Glutamatergic neuron (in vitro differentiated cells): ENCODE results near the gene MRPL14. TPM values are rescaled to one million over a fixed set of nuclear protein-coding genes. Genes with fewer than 3 reads are reported as not detected.

Source experiments
- DNase-seq: peaks from one replicate; pipeline ENCODE4 v3.0.0; 2022
- H3K27ac Mint-ChIP-seq: one replicate; pipeline ENCODE4 v1.8.0; 2020; ENCODE audit warnings: mild to moderate bottlenecking, mixed read lengths, inconsistent platforms; ENCODE audit not compliant: unreplicated experiment
- H3K27me3 Mint-ChIP-seq: one replicate; pipeline ENCODE4 v1.8.0; 2020; ENCODE audit warnings: mild to moderate bottlenecking, moderate library complexity, mixed read lengths, inconsistent platforms; ENCODE audit not compliant: unreplicated experiment
- H3K36me3 Mint-ChIP-seq: one replicate; pipeline ENCODE4 v1.8.0; 2020; ENCODE audit warnings: mild to moderate bottlenecking, mixed read lengths, inconsistent platforms; ENCODE audit not compliant: unreplicated experiment
- H3K4me1 Mint-ChIP-seq: one replicate; pipeline ENCODE4 v1.8.0; 2020; ENCODE audit warnings: mild to moderate bottlenecking, low read depth, mixed read lengths, inconsistent platforms; ENCODE audit not compliant: unreplicated experiment
- H3K4me3 Mint-ChIP-seq: one replicate; pipeline ENCODE4 v1.8.0; 2020; ENCODE audit warnings: mild to moderate bottlenecking, mixed read lengths, inconsistent platforms; ENCODE audit not compliant: unreplicated experiment
- H3K9me3 Mint-ChIP-seq: one replicate; pipeline ENCODE4 v1.8.0; 2020; ENCODE audit warnings: mild to moderate bottlenecking, moderate library complexity, mixed read lengths, inconsistent platforms; ENCODE audit not compliant: unreplicated experiment
- CTCF ChIP-seq: fragments of 200-600 bp; sonication (generic); IDR thresholded peaks from one replicate; pipeline ENCODE4 v1.5.0; 2021; ENCODE audit not compliant: partially characterized antibody, unreplicated experiment
- total RNA-seq: library from RNA; stranded (reverse); fragmentation: NEBNext Ultra II Directional; extraction: Animal tissue kit (Norgen Biotek cat#: 25700); gene quantifications from one replicate; pipeline ENCODE4 v1.2.1, GENCODE V29; 2021; ENCODE audit not compliant: unreplicated experiment

Gene MRPL14
- total RNA-seq, 1 donor from 2014 or later, result 31.7 TPM

- DNase-seq, result no peak
- Mint-ChIP-seq H3K36me3 (peaks cover 4% of the 10 kb centered on the region), H3K27me3 (peaks cover 6% of the 10 kb centered on the region), H3K4me1 (no peaks in the 10 kb centered on the region), H3K4me3 (no peak overlapping the region), H3K9me3 (peaks cover 4% of the 10 kb centered on the region), H3K27ac (no peak overlapping the region)
- TF ChIP-seq CTCF, result no peak
Observed at GRCh38 chr6:44066394-44067172, 60.7 kb downstream of the MRPL14 start.

DNA sequence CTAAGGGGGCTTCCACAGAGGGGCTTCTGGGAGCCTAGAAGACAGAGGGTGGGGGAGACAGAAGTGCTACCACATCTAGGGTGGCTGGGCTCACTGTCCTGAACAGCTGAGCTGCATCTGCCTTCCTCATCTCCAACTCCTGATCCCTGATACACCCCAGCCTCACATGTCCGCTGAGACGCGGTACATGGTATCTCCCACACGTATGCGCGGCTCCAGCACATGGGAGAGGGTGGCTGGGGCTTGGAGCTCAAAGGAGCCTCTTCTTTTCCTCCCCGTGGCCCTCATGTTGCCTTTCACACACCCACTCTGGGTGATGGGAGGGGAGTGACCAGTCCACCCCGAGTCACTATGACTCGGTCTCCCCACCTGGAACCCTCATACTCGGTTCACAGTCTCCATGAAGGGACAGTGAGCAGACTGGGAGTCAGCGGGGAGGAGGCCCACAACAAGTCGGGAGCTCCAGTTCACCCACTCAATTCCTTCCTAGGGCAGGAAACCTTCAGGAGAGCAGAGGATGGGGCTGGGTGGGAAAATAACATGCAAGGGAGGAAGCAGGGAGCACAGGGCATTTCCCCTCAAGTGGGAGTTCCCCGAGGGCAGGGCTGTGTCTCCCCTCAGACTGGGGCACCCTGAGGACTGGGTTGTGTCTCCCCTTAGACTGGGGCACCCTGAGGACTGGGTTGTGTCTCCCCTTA lies 61.7 kb downstream of the MRPL14 start:
- H3K4me1 Mint-ChIP-seq, result no peaks in the 10 kb centered on the region
- TF ChIP-seq CTCF, result no peak
- H3K9me3 Mint-ChIP-seq, result peaks cover 2% of the 10 kb centered on the region
- no peak overlapping the region for H3K27ac Mint-ChIP-seq
- H3K36me3 Mint-ChIP-seq, result peaks cover 4% of the 10 kb centered on the region
- peaks cover 6% of the 10 kb centered on the region for H3K27me3 Mint-ChIP-seq
- H3K4me3 Mint-ChIP-seq, result no peak overlapping the region
- no peak for DNase-seq

DNA sequence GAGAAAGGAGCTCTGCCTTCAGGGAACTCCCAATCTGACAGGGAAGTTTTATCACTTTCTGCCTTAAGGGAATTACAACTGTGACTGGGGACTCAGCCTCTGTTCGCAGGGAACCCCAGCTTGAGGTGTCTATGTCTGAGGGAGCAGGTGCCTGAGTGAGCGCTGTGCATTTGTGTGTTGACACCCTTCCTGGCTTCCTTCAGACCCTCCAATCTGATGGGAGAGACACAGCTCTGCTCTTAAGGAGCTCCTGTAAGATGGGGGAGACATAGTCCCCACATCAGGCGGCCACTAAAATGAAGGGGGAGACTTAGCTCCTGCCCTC lies 62.3 kb downstream of the MRPL14 start:
- no peak for TF ChIP-seq CTCF
- Mint-ChIP-seq H3K4me3 (no peak overlapping the region), H3K4me1 (no peaks in the 10 kb centered on the region), H3K27me3 (peaks cover 6% of the 10 kb centered on the region), H3K36me3 (peaks cover 4% of the 10 kb centered on the region), H3K27ac (no peak overlapping the region), H3K9me3 (peaks cover 5% of the 10 kb centered on the region)
- no peak for DNase-seq

GRCh38 chr6:44064089-44064947 lies 62.9 kb downstream of the MRPL14 start:
- no peak for DNase-seq
- peaks cover 5% of the 10 kb centered on the region for H3K9me3 Mint-ChIP-seq
- TF ChIP-seq CTCF, result no peak
- no peaks in the 10 kb centered on the region for H3K4me1 Mint-ChIP-seq
- peaks cover 6% of the 10 kb centered on the region for H3K27me3 Mint-ChIP-seq
- H3K4me3 Mint-ChIP-seq, result no peak overlapping the region
- peaks cover 4% of the 10 kb centered on the region for H3K36me3 Mint-ChIP-seq
- peak overlapping the region; percentile 52 for H3K27ac Mint-ChIP-seq
